ENCODE measurements around the gene KCNK4. TPM values are rescaled to one million over a fixed set of nuclear protein-coding genes. Genes with fewer than 3 reads are reported as not detected.

The KCNK4 gene
- total RNA-seq = not detected
- polyA plus RNA-seq = not detected
- long read RNA-seq, donor 1 = 0 reads
- long read RNA-seq, donor 2 = 0 reads
- long read RNA-seq, donor 3 = 0 reads
- long read RNA-seq, donor 4 = 0 reads
- long read RNA-seq, donor 5 = 0 reads
- long read RNA-seq, donor 6 = 0 reads
- long read RNA-seq, donor 7 = 0 reads
- long read RNA-seq, donor 8 = 0 reads
- long read RNA-seq, donor 9 = 0 reads
- long read RNA-seq, donor 10 = 0 reads

- no peaks in the 10 kb centered on the region for H3K9me3 ChIP-seq
- TF ChIP-seq POLR2A (IDR thresholded peaks at IDR 0.05) = no peak
- TF ChIP-seq EP300 (IDR thresholded peaks at IDR 0.05) = no peak
- no peak for TF ChIP-seq POLR2AphosphoS5 (IDR thresholded peaks at IDR 0.05)
- no peak for TF ChIP-seq CTCF (IDR thresholded peaks at IDR 0.05)
- H3K27me3 ChIP-seq = peaks cover 26 to 74% (median 40%) of the 10 kb centered on the region in 3 donors
- peak within 1 kb of the TSS; percentile 33 to 49 (median 41) for H3K4me3 ChIP-seq
- no peak for DNase-seq
- no peak within 1 kb of the TSS for H3K27ac ChIP-seq
- peaks cover 20 to 35% (median 25%) of the 10 kb centered on the region in 4 donors for H3K4me1 ChIP-seq
- whole genome bisulfite sequencing, 5 donors = 1 to 5% (median 5%) methylated on average over 18 to 44 of the region's 45 CpGs
- intact Hi-C loops (cut with DNase I; ENCODE audit: low total_unique reads) = loop anchor here (10.0 kb wide), 1 partner anchor 87 kb away; the partner anchor contains the start of gene FERMT3
- peaks cover 0 to 7% (median 0%) of the 10 kb centered on the region in 4 donors for H3K36me3 ChIP-seq
These were observed at the start of gene KCNK4 for GRCh38 chr11:64291262-64291751. TSS of gene KCNK4 (plus strand) at chr11:64291302. CDS start at chr11:64293019, 1,717 bp downstream.

GRCh38 chr11:64241491-64242374 is 49.4 kb upstream of the KCNK4 start:
- Histone ChIP-seq H3K4me1 (peaks cover 55 to 84% (median 79%) of the 10 kb centered on the region in 4 donors), H3K36me3 (peaks cover 30 to 45% (median 36%) of the 10 kb centered on the region in 4 donors), H3K27ac (peak overlapping the region; percentile 94 to 100 (median 99)), H3K9me3 (no peaks in the 10 kb centered on the region), H3K27me3 (no peaks in the 10 kb centered on the region), H3K4me3 (peak overlapping the region; percentile 83 to 96 (median 90))
- DNase-seq = peak in 1 of 2 donors; percentile 83
- TF ChIP-seq POLR2AphosphoS5 (IDR thresholded peaks at IDR 0.05) (peak in 2 of 3 donors; percentile 58 to 80), POLR2A (IDR thresholded peaks at IDR 0.05) (no peak)
- 0 to 1% (median 0%) methylated on average over 36 to 63 of the region's 63 CpGs for WGBS, 5 donors
- intact Hi-C loops (cut with DNase I; ENCODE audit: low total_unique reads) = no loop called here

GRCh38 chr11:64243236-64243854 is 47.8 kb upstream of the KCNK4 start:
- WGBS, 5 donors = 75 to 82% (median 81%) methylated on average over 5 to 8 of the region's 8 CpGs
- no peaks in the 10 kb centered on the region for H3K27me3 ChIP-seq
- DNase-seq = no peak
- H3K27ac ChIP-seq = peak overlapping the region in 4 of 5 donors; percentile 94 to 100 (median 100)
- H3K9me3 ChIP-seq = no peaks in the 10 kb centered on the region
- peaks cover 20 to 29% (median 23%) of the 10 kb centered on the region in 4 donors for H3K36me3 ChIP-seq
- peak overlapping the region in 1 of 4 donors; percentile 83 for H3K4me3 ChIP-seq
- no peak for TF ChIP-seq POLR2AphosphoS5 (IDR thresholded peaks at IDR 0.05)
- no peak for TF ChIP-seq POLR2A (IDR thresholded peaks at IDR 0.05)
- TF ChIP-seq EP300 (IDR thresholded peaks at IDR 0.05) = no peak
- intact Hi-C loops (cut with DNase I; ENCODE audit: low total_unique reads) = no loop called here
- peaks cover 47 to 82% (median 76%) of the 10 kb centered on the region in 4 donors for H3K4me1 ChIP-seq

- intact Hi-C loops (cut with DNase I; ENCODE audit: low total_unique reads) = no loop called here
- DNase-seq = no peak
- TF ChIP-seq POLR2AphosphoS5 (IDR thresholded peaks at IDR 0.05) (no peak), EP300 (IDR thresholded peaks at IDR 0.05) (no peak), CTCF (IDR thresholded peaks at IDR 0.05) (no peak), POLR2A (IDR thresholded peaks at IDR 0.05) (no peak)
- H3K4me3 ChIP-seq = no peak overlapping the region
- H3K9me3 ChIP-seq = no peaks in the 10 kb centered on the region
- H3K27me3 ChIP-seq = no peaks in the 10 kb centered on the region
- H3K4me1 ChIP-seq = peaks cover 40 to 75% (median 69%) of the 10 kb centered on the region in 4 donors
- peak overlapping the region in 1 of 5 donors; percentile 22 for H3K27ac ChIP-seq
- WGBS, 5 donors = 41 to 65% (median 48%) methylated on average over 5 of the region's 5 CpGs
- H3K36me3 ChIP-seq = peaks cover 14 to 21% (median 16%) of the 10 kb centered on the region in 4 donors
These were observed 47.0 kb upstream of the KCNK4 start for GRCh38 chr11:64244107-64244506.
